ENCODE measurements around the gene EFCAB6.

Gene EFCAB6

GRCh38 chr22:43852573-43853327 is 40.6 kb upstream of the EFCAB6 start:
- H3K4me1 ChIP-seq (ENCODE audit: control insufficient read depth, low read length) = no peaks in the 10 kb centered on the region
- no peaks in the 10 kb centered on the region for H3K36me3 ChIP-seq (ENCODE audit: control insufficient read depth, low read length)
- no peak overlapping the region for H3K27ac ChIP-seq (ENCODE audit: low read depth, low read length)
- H3K4me3 ChIP-seq (ENCODE audit: low read length) = no peak overlapping the region
- no peak overlapping the region for H3K4me2 ChIP-seq (ENCODE audit: low read length)
- no peaks in the 10 kb centered on the region for H3K79me2 ChIP-seq (ENCODE audit: control insufficient read depth, low read length)
- no peaks in the 10 kb centered on the region for H3F3A ChIP-seq (ENCODE audit: control insufficient read depth, insufficient read depth)
- H3K9me3 ChIP-seq (ENCODE audit: control insufficient read depth, insufficient read depth, low read length) = no peaks in the 10 kb centered on the region
- TF ChIP-seq CTCF (IDR thresholded peaks at IDR 0.05; ENCODE audit: low read depth, low read length, poor library complexity, severe bottlenecking) = no peak
- TF ChIP-seq EZH2phosphoT487 (IDR thresholded peaks at IDR 0.05; ENCODE audit: borderline replicate concordance, low read length) = no peak
- no peaks in the 10 kb centered on the region for H3K27me3 ChIP-seq (ENCODE audit: control insufficient read depth, low read length)
- no peaks in the 10 kb centered on the region for H4K20me1 ChIP-seq (ENCODE audit: control insufficient read depth, insufficient read depth, low read depth, low read length)
- no peaks in the 10 kb centered on the region for H3K9me2 ChIP-seq (replicated peaks; ENCODE audit: control insufficient read depth, low read length)

DNA sequence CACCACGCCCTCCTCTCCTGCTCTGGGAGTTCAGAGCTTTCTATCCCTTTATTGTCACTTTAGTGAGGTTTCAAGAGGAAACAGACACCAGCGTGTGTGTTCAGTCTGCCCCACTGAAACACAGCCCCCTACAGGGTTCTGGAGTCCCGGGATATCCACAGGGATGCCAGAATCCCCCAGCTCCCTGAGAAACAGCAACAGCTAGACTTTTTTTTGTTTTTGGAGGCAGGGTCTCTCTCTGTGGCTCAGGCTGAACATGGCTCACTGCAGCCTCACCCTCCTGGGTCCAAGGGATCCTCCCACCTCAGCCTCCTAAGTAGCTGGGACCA is 39.8 kb upstream of the EFCAB6 start:
- Histone ChIP-seq H3K9me2 (replicated peaks; ENCODE audit: control insufficient read depth, low read length) (no peaks in the 10 kb centered on the region), H3K4me2 (ENCODE audit: low read length) (no peak overlapping the region), H3K79me2 (ENCODE audit: control insufficient read depth, low read length) (no peaks in the 10 kb centered on the region), H3K27ac (ENCODE audit: low read depth, low read length) (no peak overlapping the region), H3K4me1 (ENCODE audit: control insufficient read depth, low read length) (no peaks in the 10 kb centered on the region), H3K4me3 (ENCODE audit: low read length) (no peak overlapping the region), H3K9me3 (ENCODE audit: control insufficient read depth, insufficient read depth, low read length) (no peaks in the 10 kb centered on the region), H4K20me1 (ENCODE audit: control insufficient read depth, insufficient read depth, low read depth, low read length) (no peaks in the 10 kb centered on the region), H3K27me3 (ENCODE audit: control insufficient read depth, low read length) (no peaks in the 10 kb centered on the region), H3F3A (ENCODE audit: control insufficient read depth, insufficient read depth) (no peaks in the 10 kb centered on the region), H3K36me3 (ENCODE audit: control insufficient read depth, low read length) (no peaks in the 10 kb centered on the region)
- TF ChIP-seq CTCF (IDR thresholded peaks at IDR 0.05; ENCODE audit: low read depth, low read length, poor library complexity, severe bottlenecking) (no peak), EZH2phosphoT487 (IDR thresholded peaks at IDR 0.05; ENCODE audit: borderline replicate concordance, low read length) (no peak)

GRCh38 chr22:43851058-43851978 is 39.2 kb upstream of the EFCAB6 start:
- no peaks in the 10 kb centered on the region for H3K27me3 ChIP-seq (ENCODE audit: control insufficient read depth, low read length)
- H3K27ac ChIP-seq (ENCODE audit: low read depth, low read length) = no peak overlapping the region
- H3K79me2 ChIP-seq (ENCODE audit: control insufficient read depth, low read length) = no peaks in the 10 kb centered on the region
- H3K4me3 ChIP-seq (ENCODE audit: low read length) = no peak overlapping the region
- no peaks in the 10 kb centered on the region for H3K9me3 ChIP-seq (ENCODE audit: control insufficient read depth, insufficient read depth, low read length)
- no peaks in the 10 kb centered on the region for H4K20me1 ChIP-seq (ENCODE audit: control insufficient read depth, insufficient read depth, low read depth, low read length)
- no peak overlapping the region for H3K4me2 ChIP-seq (ENCODE audit: low read length)
- H3F3A ChIP-seq (ENCODE audit: control insufficient read depth, insufficient read depth) = no peaks in the 10 kb centered on the region
- TF ChIP-seq EZH2phosphoT487 (IDR thresholded peaks at IDR 0.05; ENCODE audit: borderline replicate concordance, low read length) (no peak), CTCF (IDR thresholded peaks at IDR 0.05; ENCODE audit: low read depth, low read length, poor library complexity, severe bottlenecking) (no peak)
- no peaks in the 10 kb centered on the region for H3K4me1 ChIP-seq (ENCODE audit: control insufficient read depth, low read length)
- no peaks in the 10 kb centered on the region for H3K36me3 ChIP-seq (ENCODE audit: control insufficient read depth, low read length)
- no peaks in the 10 kb centered on the region for H3K9me2 ChIP-seq (replicated peaks; ENCODE audit: control insufficient read depth, low read length)

Data from DOHH2 (cell line).